Measurements from ENCODE around the gene DYSF. TPM values are rescaled to one million over a fixed set of nuclear protein-coding genes. Genes with fewer than 3 reads are reported as not detected.
"Not testable (repeated sequence)": the region's sequence is repeated elsewhere in the genome, so short reads cannot be mapped to it uniquely, and the experiment has no call there.

DYSF gene
- total and polyA plus RNA-seq, 3 donors from 2014 or later: 6.8 to 10.9 (median 8.9) TPM

DNA sequence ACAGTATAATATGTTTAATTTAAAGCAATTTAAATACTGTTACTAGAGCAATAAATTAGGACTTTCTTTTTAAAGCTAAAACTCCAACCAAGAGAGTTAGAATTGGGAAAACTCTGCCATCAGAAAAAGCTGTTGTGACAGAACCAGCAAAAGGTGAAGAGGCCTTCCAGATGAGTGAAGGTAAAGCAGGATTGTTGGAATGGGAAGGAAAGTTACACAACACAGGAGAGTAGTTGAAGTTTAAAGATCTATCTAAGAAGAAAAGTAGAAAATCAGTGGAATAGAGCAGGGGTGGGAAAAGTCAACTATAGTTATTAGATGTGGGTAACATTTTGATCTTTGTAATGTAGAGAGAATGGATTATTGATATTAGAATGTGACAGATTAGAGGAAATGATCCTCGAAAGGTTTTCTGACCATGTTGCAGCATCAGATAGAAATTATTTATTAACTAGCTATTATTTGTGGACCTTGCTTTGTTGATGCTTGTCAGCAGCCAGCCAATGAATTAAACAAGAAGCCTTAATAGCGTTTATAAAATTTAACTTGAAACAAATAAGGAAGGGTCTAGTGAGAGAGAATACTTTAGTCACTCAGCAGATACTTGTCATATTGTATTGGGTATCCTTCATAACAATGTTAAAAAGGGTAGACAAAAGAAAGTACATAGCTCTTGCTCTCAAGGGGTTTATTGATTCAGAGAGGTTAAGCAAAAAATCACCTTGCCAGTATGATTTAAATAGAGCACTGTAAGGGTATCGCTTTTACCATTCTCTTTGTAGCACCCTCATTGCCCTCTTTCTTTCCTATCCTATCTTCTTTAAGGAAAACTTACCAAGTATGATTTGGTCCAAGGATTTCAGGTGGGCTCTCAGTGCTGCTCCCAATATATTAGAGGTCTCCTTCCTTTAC lies 24.6 kb upstream of the DYSF start:
- intact Hi-C loops (cut with DNase I; ENCODE audit: low total_unique reads): no loop called here
- no peak for DNase-seq
- Histone ChIP-seq H3K4me3 (no peak overlapping the region), H3K9me3 (no peaks in the 10 kb centered on the region), H3K36me3 (ENCODE audit: low read depth, missing control alignments) (no peaks in the 10 kb centered on the region), H3K27ac (no peak overlapping the region), H3K4me1 (peaks cover 2% of the 10 kb centered on the region), H3K27me3 (no peaks in the 10 kb centered on the region)
- no peak for TF ChIP-seq POLR2A (IDR thresholded peaks at IDR 0.05)
- TF ChIP-seq, protein P1, sequence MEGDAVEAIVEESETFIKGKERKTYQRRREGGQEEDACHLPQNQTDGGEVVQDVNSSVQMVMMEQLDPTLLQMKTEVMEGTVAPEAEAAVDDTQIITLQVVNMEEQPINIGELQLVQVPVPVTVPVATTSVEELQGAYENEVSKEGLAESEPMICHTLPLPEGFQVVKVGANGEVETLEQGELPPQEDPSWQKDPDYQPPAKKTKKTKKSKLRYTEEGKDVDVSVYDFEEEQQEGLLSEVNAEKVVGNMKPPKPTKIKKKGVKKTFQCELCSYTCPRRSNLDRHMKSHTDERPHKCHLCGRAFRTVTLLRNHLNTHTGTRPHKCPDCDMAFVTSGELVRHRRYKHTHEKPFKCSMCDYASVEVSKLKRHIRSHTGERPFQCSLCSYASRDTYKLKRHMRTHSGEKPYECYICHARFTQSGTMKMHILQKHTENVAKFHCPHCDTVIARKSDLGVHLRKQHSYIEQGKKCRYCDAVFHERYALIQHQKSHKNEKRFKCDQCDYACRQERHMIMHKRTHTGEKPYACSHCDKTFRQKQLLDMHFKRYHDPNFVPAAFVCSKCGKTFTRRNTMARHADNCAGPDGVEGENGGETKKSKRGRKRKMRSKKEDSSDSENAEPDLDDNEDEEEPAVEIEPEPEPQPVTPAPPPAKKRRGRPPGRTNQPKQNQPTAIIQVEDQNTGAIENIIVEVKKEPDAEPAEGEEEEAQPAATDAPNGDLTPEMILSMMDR (IDR thresholded peaks at IDR 0.05): no peak
- 95 to 98% methylated on average over 3 of the region's 3 CpGs for WGBS, 2 donors

DNA sequence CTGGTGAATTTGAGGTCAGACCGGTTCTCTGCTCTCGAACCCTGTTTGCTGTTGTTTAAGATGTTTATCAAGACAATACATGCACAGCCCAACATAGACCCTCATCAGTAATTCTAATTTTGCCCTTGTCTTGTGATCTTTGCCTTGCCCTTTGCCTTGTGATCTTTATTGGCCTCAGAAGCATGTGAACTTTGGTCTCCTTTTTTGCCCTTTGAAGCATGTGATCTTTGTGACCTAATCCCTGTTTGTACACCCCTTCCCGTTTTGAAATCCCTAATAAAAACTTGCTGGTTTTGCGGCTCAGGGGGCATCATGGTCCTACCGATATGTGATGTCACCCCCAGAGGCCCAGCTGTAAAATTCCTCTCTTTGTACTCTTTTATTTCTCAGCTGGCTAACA lies 8.2 kb upstream of the DYSF start:
- intact Hi-C loops (cut with DNase I; ENCODE audit: low total_unique reads); H3K27me3 ChIP-seq; H3K9me3 ChIP-seq; H3K27ac ChIP-seq; H3K4me1 ChIP-seq; H3K4me3 ChIP-seq; H3K36me3 ChIP-seq (ENCODE audit: low read depth, missing control alignments); DNase-seq: not testable (repeated sequence)
- 70 to 81% methylated on average over 5 of the region's 5 CpGs for WGBS, 2 donors

DNA sequence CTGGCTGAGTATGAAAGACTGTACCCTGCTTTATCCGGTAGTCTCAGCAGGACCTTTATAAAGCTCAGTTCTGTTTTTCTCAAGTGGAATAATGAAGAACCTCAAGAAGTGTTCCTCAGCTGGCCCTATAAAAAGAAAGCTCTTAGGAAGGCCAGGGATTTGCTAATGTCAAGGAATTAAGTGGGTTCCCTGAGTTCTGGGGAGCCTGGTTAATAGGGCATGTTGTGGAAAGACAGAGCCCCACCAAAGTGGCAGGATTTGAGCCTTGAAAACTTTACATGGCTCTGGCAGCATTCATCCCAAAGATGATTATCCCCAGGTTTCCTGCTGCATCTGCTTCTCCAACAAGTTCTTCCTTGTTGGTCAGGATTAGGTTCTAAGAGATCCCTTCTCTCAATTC lies 6.9 kb upstream of the DYSF start:
- WGBS, 2 donors: 89 to 100% methylated on average over 1 of the region's 1 CpG
- no peak for DNase-seq
- Histone ChIP-seq H3K27ac (no peak overlapping the region), H3K9me3 (no peaks in the 10 kb centered on the region), H3K36me3 (ENCODE audit: low read depth, missing control alignments) (no peaks in the 10 kb centered on the region), H3K27me3 (no peaks in the 10 kb centered on the region), H3K4me1 (no peaks in the 10 kb centered on the region), H3K4me3 (no peak overlapping the region)
- TF ChIP-seq POLR2A (IDR thresholded peaks at IDR 0.05): no peak
- TF ChIP-seq, protein P1 (IDR thresholded peaks at IDR 0.05): no peak
- intact Hi-C loops (cut with DNase I; ENCODE audit: low total_unique reads): no loop called here

DNA sequence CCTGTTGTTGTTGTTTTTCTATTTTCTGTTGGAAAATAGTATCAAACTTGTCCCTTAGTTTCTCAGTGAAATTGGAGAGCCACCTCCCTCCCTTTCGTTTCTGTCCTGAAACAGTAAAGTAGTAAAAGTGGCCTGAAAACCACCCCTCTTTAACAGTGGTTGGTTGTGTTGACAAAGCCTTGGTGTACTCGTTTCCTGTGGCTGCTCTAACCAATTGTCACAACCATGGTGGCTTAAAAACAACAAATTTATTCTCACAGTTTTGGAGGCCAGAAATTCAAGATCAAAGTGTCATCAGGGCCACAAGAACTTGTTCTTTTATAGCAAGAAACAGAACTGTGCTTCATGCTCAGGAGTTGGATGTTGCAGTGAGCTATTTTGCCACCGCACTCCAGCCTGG lies 4.0 kb upstream of the DYSF start:
- H3K36me3 ChIP-seq (ENCODE audit: low read depth, missing control alignments): no peaks in the 10 kb centered on the region
- no peaks in the 10 kb centered on the region for H3K9me3 ChIP-seq
- DNase-seq: no peak
- no peak overlapping the region for H3K27ac ChIP-seq
- no peaks in the 10 kb centered on the region for H3K27me3 ChIP-seq
- no peak overlapping the region for H3K4me3 ChIP-seq
- TF ChIP-seq, protein P1 (IDR thresholded peaks at IDR 0.05): no peak
- no peak for TF ChIP-seq POLR2A (IDR thresholded peaks at IDR 0.05)
- intact Hi-C loops (cut with DNase I; ENCODE audit: low total_unique reads): no loop called here
- 83 to 86% methylated on average over 3 of the region's 3 CpGs for WGBS, 2 donors
- peaks cover 12% of the 10 kb centered on the region for H3K4me1 ChIP-seq

DNA sequence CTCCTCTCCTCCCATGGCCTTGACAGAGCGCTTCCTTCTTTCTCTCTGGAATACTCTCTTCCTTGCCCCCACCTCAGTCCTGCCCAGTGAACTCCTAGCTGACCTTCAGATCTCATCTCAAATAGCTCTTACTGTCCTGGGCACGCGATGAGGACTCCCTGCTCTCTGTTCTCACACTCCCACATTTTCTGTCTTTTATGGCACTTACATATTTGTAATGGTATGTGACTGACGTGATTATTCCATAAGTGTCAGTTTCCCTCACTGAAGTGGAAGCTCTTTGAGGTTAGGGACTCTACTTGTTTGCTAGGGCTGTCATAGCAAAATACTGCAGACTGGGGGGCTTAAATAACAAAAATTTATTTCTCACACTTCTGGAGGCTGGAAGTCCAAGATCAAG lies 1.7 kb upstream of the DYSF start:
- TF ChIP-seq, protein P1 (IDR thresholded peaks at IDR 0.05): no peak
- TF ChIP-seq POLR2A (IDR thresholded peaks at IDR 0.05): no peak
- Histone ChIP-seq H3K9me3 (no peaks in the 10 kb centered on the region), H3K36me3 (ENCODE audit: low read depth, missing control alignments) (no peaks in the 10 kb centered on the region), H3K27ac (no peak overlapping the region), H3K4me1 (peaks cover 14% of the 10 kb centered on the region), H3K4me3 (no peak overlapping the region), H3K27me3 (no peaks in the 10 kb centered on the region)
- no peak for DNase-seq
- WGBS, 2 donors: 62 to 79% methylated on average over 4 of the region's 4 CpGs
- intact Hi-C loops (cut with DNase I; ENCODE audit: low total_unique reads): no loop called here
